Fibroblast of lung (primary cell): ENCODE measurements around the gene CSNK1G2. TPM values are rescaled to one million over a fixed set of nuclear protein-coding genes. Genes with fewer than 3 reads are reported as not detected.

ENCODE experiments used
- DNase-seq, 2 donors: peaks; one replicate each; pipeline versions ENCODE4 v3.0.0 to v3.0.0-alpha.2; 2010; ENCODE audit warnings: low read depth in 2 of 2
- H2AFZ ChIP-seq: 2 replicates; pipeline ENCODE4 v1.5.1; 2012; ENCODE audit warnings: low read length, control low read depth, inconsistent platforms
- H3K27ac ChIP-seq: 2 replicates; pipeline ENCODE4 v1.5.1; 2011; ENCODE audit warnings: low read length, control low read depth; ENCODE audit not compliant: insufficient read depth
- H3K27me3 ChIP-seq: 2 replicates; pipeline ENCODE4 v1.5.1; 2011; ENCODE audit warnings: mild to moderate bottlenecking, low read length; ENCODE audit not compliant: control insufficient read depth, insufficient read depth
- H3K36me3 ChIP-seq: 2 replicates; pipeline ENCODE4 v1.5.1; 2011; ENCODE audit warnings: low read length; ENCODE audit not compliant: control insufficient read depth, insufficient read depth
- H3K4me1 ChIP-seq: 2 replicates; pipeline ENCODE4 v1.5.1; 2011; ENCODE audit warnings: low read length; ENCODE audit not compliant: control insufficient read depth, insufficient read depth; ENCODE audit errors: extremely low read depth
- H3K4me2 ChIP-seq: 2 replicates; pipeline ENCODE4 v1.5.1; 2011; ENCODE audit warnings: low read length, control low read depth; ENCODE audit not compliant: insufficient read depth; ENCODE audit errors: extremely low read depth
- H3K4me3 ChIP-seq, 4 experiments: fragments of 200-600 bp in 1 of 4; sonication (generic) in 1 of 4; replicated peaks in 1 of 4; 2 replicates each; pipeline ENCODE4 v1.5.1; 2011 to 2016; ENCODE audit warnings: low read length in 4 of 4, low read depth in 3 of 4, mild to moderate bottlenecking in 3 of 4, control low read depth in 2 of 4, inconsistent platforms in 1 of 4, mixed read lengths in 1 of 4; ENCODE audit not compliant: insufficient read depth in 1 of 4; ENCODE audit errors: control extremely low read depth in 1 of 4
- H3K79me2 ChIP-seq: 2 replicates; pipeline ENCODE4 v1.5.1; 2012; ENCODE audit warnings: mild to moderate bottlenecking, low read length, inconsistent platforms; ENCODE audit not compliant: control insufficient read depth, insufficient read depth
- H3K9ac ChIP-seq: 2 replicates; pipeline ENCODE4 v1.5.1; 2011; ENCODE audit warnings: mild to moderate bottlenecking, low read length, control low read depth; ENCODE audit not compliant: insufficient read depth
- H3K9me3 ChIP-seq: 2 replicates; pipeline ENCODE4 v1.5.1; 2012; ENCODE audit warnings: low read depth, low read length; ENCODE audit not compliant: control insufficient read depth, insufficient read depth
- H4K20me1 ChIP-seq: 2 replicates; pipeline ENCODE4 v1.5.1; 2011; ENCODE audit warnings: low read length; ENCODE audit not compliant: control insufficient read depth, insufficient read depth; ENCODE audit errors: extremely low read depth
- EZH2 ChIP-seq: IDR thresholded peaks from 2 replicates; pipeline ENCODE4 v1.5.1; 2012; ENCODE audit warnings: low read length, control low read depth, mild to moderate bottlenecking; ENCODE audit errors: missing control alignments
- polyA plus RNA-seq, 2 donors: library from polyadenylated mRNA; depleted of rRNA in 1 of 2; stranded (reverse) in 1 of 2; unstranded in 1 of 2; fragments of >200 nt; gene quantifications; 2 replicates each; pipeline ENCODE4 v1.2.1, GENCODE V29; 2011 to 2012; ENCODE audit warnings: missing spikeins in 1 of 2
- total RNA-seq: library from RNA; depleted of rRNA; stranded (reverse); fragments of >200 nt; gene quantifications from 2 replicates; pipeline ENCODE4 v1.2.1, GENCODE V29; 2014
- TF ChIP-seq, protein P1 (sequence below), 2 donors: IDR thresholded peaks in 1 of 2; conservative IDR thresholded peaks in 1 of 2; 1 replicate in 1 of 2; 2 replicates in 1 of 2; pipeline ENCODE4 v1.5.1; 2011 to 2012; ENCODE audit warnings: low read length in 2 of 2, control low read depth in 1 of 2, inconsistent platforms in 1 of 2, low read depth in 1 of 2, mild to moderate bottlenecking in 1 of 2

Gene CSNK1G2
- total and polyA plus RNA-seq, 2 donors (not counting 1 experiment from before 2014, with no cell fraction given): 21.2 to 58.6 TPM

DNA sequence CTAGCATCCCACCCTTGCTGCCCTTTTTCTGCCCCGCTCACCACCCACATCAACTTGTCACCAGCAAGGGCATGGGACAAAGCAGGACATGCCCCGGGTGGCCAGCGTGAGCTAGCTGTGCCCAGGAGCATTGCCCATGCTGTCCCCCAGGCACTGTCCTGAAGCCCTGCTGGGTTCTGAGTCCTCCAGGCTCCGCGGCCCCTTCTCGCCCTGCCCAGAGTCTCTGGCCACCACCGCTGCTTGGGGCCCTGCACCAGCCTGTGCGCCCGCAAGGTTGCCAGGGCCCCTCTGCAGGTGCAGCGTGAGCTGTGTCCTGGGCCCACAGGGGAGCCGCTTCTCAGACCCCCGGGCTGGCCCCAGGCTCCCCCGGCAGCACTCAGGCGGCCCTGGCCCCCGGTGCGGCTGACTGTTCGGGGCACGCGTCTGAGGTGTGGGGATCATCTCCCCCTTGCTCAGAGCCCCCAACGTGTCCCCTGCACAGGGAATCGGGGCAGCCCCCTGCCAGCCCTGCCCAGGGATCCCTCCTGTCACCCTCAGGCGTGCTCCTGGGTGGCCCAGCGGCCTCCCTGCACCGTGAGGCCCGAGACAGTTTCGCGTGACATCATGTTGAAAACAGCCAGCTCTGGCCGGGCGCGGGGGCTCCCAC, 4.1 kb downstream of the CSNK1G2 start:
- Histone ChIP-seq H3K27ac (no peak overlapping the region), H2AFZ (no peak overlapping the region), H3K9me3 (no peaks in the 10 kb centered on the region), H4K20me1 (no peaks in the 10 kb centered on the region), H3K9ac (no peak overlapping the region), H3K36me3 (peaks cover 1% of the 10 kb centered on the region), H3K27me3 (no peaks in the 10 kb centered on the region), H3K79me2 (peaks cover 73% of the 10 kb centered on the region), H3K4me1 (peaks cover 8% of the 10 kb centered on the region), H3K4me3 (no peak overlapping the region), H3K4me2 (no peak overlapping the region)
- DNase-seq: no peak
- TF ChIP-seq EZH2: no peak
- TF ChIP-seq, protein P1, sequence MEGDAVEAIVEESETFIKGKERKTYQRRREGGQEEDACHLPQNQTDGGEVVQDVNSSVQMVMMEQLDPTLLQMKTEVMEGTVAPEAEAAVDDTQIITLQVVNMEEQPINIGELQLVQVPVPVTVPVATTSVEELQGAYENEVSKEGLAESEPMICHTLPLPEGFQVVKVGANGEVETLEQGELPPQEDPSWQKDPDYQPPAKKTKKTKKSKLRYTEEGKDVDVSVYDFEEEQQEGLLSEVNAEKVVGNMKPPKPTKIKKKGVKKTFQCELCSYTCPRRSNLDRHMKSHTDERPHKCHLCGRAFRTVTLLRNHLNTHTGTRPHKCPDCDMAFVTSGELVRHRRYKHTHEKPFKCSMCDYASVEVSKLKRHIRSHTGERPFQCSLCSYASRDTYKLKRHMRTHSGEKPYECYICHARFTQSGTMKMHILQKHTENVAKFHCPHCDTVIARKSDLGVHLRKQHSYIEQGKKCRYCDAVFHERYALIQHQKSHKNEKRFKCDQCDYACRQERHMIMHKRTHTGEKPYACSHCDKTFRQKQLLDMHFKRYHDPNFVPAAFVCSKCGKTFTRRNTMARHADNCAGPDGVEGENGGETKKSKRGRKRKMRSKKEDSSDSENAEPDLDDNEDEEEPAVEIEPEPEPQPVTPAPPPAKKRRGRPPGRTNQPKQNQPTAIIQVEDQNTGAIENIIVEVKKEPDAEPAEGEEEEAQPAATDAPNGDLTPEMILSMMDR (conservative IDR thresholded peaks at IDR 0.05 in 1 of 2, IDR thresholded peaks at IDR 0.05 in 1 of 2; ENCODE audit: low read depth in 1 of 2, low read length in 2 of 2): no peak

DNA sequence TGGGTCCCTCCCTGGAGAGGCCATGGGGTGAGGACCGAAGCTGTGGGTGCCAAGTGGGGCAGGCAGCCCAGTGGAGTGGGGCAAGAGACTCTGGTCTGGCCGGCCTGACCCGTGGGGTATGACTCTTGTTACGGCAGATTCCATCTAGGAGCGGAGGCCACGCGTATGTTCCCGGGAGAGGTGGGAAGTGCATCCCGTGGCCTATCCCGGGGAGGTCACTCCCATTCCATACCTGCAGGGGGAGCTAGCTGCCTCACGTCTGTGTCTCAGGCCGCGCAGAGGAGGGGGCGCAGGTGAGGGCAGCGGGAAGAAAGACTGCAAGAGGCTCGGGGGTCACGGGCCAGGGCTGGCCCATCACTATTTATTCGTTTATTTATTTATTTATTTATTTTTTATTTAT, 4.9 kb downstream of the CSNK1G2 start:
- H3K4me2 ChIP-seq: no peak overlapping the region
- TF ChIP-seq, protein P1 (conservative IDR thresholded peaks at IDR 0.05 in 1 of 2, IDR thresholded peaks at IDR 0.05 in 1 of 2; ENCODE audit: low read depth in 1 of 2, low read length in 2 of 2): peak; percentile 46 to 48
- TF ChIP-seq EZH2: no peak
- H3K9ac ChIP-seq: no peak overlapping the region
- no peaks in the 10 kb centered on the region for H4K20me1 ChIP-seq
- H3K79me2 ChIP-seq: peaks cover 77% of the 10 kb centered on the region
- no peaks in the 10 kb centered on the region for H3K27me3 ChIP-seq
- H3K9me3 ChIP-seq: no peaks in the 10 kb centered on the region
- H3K36me3 ChIP-seq: peaks cover 1% of the 10 kb centered on the region
- DNase-seq: peak in 1 of 2 donors; percentile 7
- peaks cover 4% of the 10 kb centered on the region for H3K4me1 ChIP-seq
- H3K4me3 ChIP-seq: no peak overlapping the region
- H3K27ac ChIP-seq: no peak overlapping the region
- H2AFZ ChIP-seq: no peak overlapping the region

DNA sequence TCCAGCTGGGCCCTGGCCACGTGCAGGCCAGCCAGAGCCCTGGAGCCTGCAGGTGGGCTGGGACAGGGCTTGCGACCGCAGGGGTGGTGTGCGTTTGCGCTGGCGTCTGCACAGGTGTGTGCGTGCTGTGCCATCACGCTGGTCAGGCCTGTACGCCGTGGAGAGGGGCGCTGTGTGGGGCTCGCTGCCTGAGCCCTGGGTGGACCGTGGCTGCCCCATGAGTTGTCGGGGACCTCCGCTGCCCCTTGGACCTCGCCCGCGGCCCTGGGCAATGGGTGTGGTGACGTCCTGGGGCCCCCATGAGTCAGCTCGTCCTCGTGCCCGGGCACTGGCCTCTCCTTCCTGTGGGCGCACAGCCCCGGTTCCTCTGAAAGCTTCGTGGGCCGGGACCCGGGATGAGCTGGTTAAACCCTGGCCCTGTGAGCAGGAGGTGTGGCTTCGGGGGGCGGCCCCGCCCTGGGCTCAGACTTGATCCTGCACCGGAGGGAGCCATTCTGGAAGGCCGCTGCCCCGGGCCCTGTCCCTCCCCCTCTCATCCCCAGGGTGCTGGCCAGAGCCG, 6.8 kb downstream of the CSNK1G2 start:
- DNase-seq: no peak
- peaks cover 4% of the 10 kb centered on the region for H3K4me1 ChIP-seq
- no peaks in the 10 kb centered on the region for H3K9me3 ChIP-seq
- peaks cover 1% of the 10 kb centered on the region for H4K20me1 ChIP-seq
- H3K4me3 ChIP-seq: no peak overlapping the region
- no peaks in the 10 kb centered on the region for H3K27me3 ChIP-seq
- no peak overlapping the region for H2AFZ ChIP-seq
- TF ChIP-seq, protein P1 (conservative IDR thresholded peaks at IDR 0.05 in 1 of 2, IDR thresholded peaks at IDR 0.05 in 1 of 2; ENCODE audit: low read depth in 1 of 2, low read length in 2 of 2): no peak
- TF ChIP-seq EZH2: no peak
- peaks cover 4% of the 10 kb centered on the region for H3K36me3 ChIP-seq
- no peak overlapping the region for H3K9ac ChIP-seq
- no peak overlapping the region for H3K27ac ChIP-seq
- no peak overlapping the region for H3K4me2 ChIP-seq
- peaks cover 74% of the 10 kb centered on the region for H3K79me2 ChIP-seq
